ENCODE data around the gene ICOSLG.

The ICOSLG gene

GRCh38 chr21:44272284-44272858 lies 31.6 kb upstream of the ICOSLG start:
- CTCF ChIA-PET: interaction anchor here (2.1 kb wide), 1 partner anchor 25 kb away, joined by 6 read pairs; no protein-coding TSS in a partner anchor
- DNase-seq (ENCODE audit: extremely low spot score): no peak
- POLR2A ChIA-PET: no interaction called here
- no peak for TF ChIP-seq CTCF (IDR thresholded peaks at IDR 0.05; ENCODE audit: control extremely low read depth, extremely low read depth, low read depth, missing control alignments)

DNA sequence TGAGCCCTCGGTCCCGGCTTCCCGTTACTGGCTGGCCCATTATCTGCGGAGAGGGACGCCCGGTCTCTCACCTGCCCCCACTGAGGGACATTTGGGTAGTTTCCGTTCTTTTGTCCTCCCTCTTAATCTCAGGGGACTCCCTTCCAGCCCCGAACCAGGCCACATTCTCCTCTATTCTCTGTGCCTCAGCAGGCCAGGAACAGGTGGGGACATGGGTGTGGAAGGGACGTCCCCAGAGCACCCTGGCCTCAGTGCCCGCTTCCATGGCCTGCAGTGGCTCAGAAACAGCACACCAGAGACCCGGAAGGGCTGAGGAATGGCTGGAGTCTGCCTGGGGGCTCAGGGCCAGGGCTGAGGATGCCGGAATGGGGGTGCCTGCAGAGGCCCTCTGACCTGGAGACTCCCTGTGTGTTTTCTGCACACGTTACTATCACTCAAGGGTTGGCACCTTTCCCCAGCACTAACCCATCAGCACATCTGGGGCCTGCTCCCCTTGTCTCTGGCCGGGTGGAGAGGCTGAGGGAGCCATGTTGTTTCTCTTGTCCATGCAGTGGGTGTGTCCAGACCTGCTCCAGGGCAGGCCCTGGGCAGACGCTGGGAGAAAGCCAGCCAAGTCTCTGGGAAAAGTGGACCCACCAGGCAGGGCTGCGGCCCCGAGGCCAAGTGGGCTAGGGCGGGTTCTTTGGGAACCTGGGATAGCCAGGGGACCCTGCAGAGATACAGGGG lies 31.0 kb upstream of the ICOSLG start:
- TF ChIP-seq CTCF (IDR thresholded peaks at IDR 0.05; ENCODE audit: control extremely low read depth, extremely low read depth, low read depth, missing control alignments): no peak
- DNase-seq (ENCODE audit: extremely low spot score): no peak
- ChIA-PET CTCF (no interaction called here), POLR2A (no interaction called here)

- DNase-seq (ENCODE audit: extremely low spot score): no peak
- CTCF ChIA-PET: interaction anchor here (1.4 to 4.1 kb wide), 3 partner anchors 8 to 29 kb away, joined by 6 to 19 read pairs (median 8); no protein-coding TSS in a partner anchor
- TF ChIP-seq CTCF (IDR thresholded peaks at IDR 0.05; ENCODE audit: control extremely low read depth, extremely low read depth, low read depth, missing control alignments): no peak
- POLR2A ChIA-PET: no interaction called here
Observed at GRCh38 chr21:44269090-44269489, 28.3 kb upstream of the ICOSLG start.

- TF ChIP-seq CTCF (IDR thresholded peaks at IDR 0.05; ENCODE audit: control extremely low read depth, extremely low read depth, low read depth, missing control alignments): peak; percentile 35
- DNase-seq (ENCODE audit: extremely low spot score): no peak
- ChIA-PET CTCF (interaction anchor here (1.4 to 4.1 kb wide), 5 partner anchors 9 to 34 kb away, joined by 4 to 19 read pairs (median 7); no protein-coding TSS in a partner anchor), POLR2A (no interaction called here)
Observed at GRCh38 chr21:44267655-44268142, 27.0 kb upstream of the ICOSLG start.

DNA sequence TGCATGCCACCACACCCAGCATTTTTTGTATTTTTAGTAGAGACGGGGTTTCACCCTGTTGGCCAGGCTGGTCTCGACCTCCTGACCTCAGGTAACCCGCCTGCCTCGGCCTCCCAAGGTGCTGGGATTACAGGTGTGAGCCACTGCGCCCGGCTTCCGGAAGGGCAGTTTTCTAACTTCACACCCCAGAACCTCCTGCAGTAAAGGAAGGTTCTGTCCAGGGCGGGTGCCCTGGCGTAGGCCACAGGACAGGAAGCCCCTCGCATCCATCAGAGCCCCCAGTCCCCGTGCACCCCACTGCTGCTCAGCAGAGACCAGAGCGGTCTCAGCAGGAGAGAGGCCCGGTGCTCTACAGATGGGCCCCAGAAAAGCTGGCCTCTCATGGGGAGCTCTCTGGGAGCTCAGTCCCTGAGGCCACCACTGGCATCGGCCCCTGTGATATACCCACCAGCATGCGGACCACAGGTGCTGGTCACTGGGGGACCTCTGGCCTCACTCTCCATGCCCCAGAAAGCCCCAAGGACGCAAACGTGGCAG lies 25.1 kb upstream of the ICOSLG start:
- no peak for DNase-seq (ENCODE audit: extremely low spot score)
- POLR2A ChIA-PET: interaction anchor here (0.5 kb wide), 1 partner anchor 190 kb away, joined by 3 read pairs; no protein-coding TSS in a partner anchor
- CTCF ChIA-PET: interaction anchor here (1.6 to 3.1 kb wide), 2 partner anchors 11 to 32 kb away, joined by 5 to 8 read pairs; no protein-coding TSS in a partner anchor
- no peak for TF ChIP-seq CTCF (IDR thresholded peaks at IDR 0.05; ENCODE audit: control extremely low read depth, extremely low read depth, low read depth, missing control alignments)

- no peak for DNase-seq (ENCODE audit: extremely low spot score)
Observed at GRCh38 chr21:44263768-44264167, 23.0 kb upstream of the ICOSLG start.

More at GRCh38 chr21:44263768-44264167, 23.0 kb upstream of the ICOSLG start:
- CTCF ChIA-PET: no interaction called here
- TF ChIP-seq CTCF (IDR thresholded peaks at IDR 0.05; ENCODE audit: control extremely low read depth, extremely low read depth, low read depth, missing control alignments): no peak
- POLR2A ChIA-PET: interaction anchor here (0.7 kb wide), 1 partner anchor 9 kb away, joined by 5 read pairs; no protein-coding TSS in a partner anchor
